Measurements from ENCODE around the gene BCAS3. TPM values are rescaled to one million over a fixed set of nuclear protein-coding genes. Genes with fewer than 3 reads are reported as not detected.

Gene BCAS3
- total and polyA plus RNA-seq, 4 donors, result 5.8 to 24.6 (median 10.1) TPM

DNA sequence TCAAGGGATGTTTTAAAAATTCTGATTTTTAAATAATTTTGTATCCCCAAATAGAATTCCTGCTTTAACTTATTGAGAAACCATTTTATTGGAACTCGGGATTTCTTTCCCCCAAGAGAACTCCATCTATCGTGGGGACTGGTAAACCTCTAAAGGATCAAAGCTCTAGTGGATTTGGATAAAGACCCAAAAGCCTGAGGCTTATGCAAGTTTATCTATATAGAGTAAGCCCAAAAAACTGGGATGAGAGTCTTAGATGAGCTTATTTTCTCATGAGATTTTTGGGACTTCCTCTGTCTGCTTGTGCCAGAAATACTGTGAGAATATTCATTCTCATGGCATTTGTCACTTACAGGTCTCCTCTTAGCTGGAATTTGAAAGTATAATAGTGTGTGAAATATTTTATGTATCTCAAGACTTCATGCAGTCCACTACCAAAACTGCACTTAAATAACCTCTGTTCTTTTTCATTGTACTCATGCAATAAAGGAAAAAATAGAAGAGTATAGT, 333.1 kb downstream of the BCAS3 start:
- Histone ChIP-seq H3K27ac (ENCODE audit: low read depth in 1 of 2, low read length in 2 of 2) (no peak overlapping the region), H3K36me3 (ENCODE audit: control insufficient read depth in 4 of 4, insufficient read depth in 3 of 4, low read depth in 1 of 4, low read length in 3 of 4) (no peaks in the 10 kb centered on the region), H3K9ac (ENCODE audit: low read depth in 1 of 2, low read length in 2 of 2) (no peak overlapping the region), H3K4me1 (ENCODE audit: control insufficient read depth in 4 of 4, insufficient read depth in 4 of 4, low read length in 3 of 4) (no peaks in the 10 kb centered on the region), H3K9me3 (ENCODE audit: control insufficient read depth in 4 of 4, low read length in 3 of 4) (no peaks in the 10 kb centered on the region), H3K4me3 (ENCODE audit: low read depth in 1 of 3, low read length in 3 of 3) (no peak overlapping the region), H3K27me3 (ENCODE audit: control insufficient read depth in 4 of 4, insufficient read depth in 4 of 4, low read length in 3 of 4) (no peaks in the 10 kb centered on the region)
- no peak for DNase-seq (ENCODE audit: low spot score)
- WGBS, result 87% methylated on average over 2 of the region's 2 CpGs
- TF ChIP-seq HNF4A (conservative IDR thresholded peaks at IDR 0.05) (no peak), FOXA2 (IDR thresholded peaks at IDR 0.05) (no peak), SP1 (IDR thresholded peaks at IDR 0.05) (no peak), TAF1 (conservative IDR thresholded peaks at IDR 0.05) (no peak)

DNA sequence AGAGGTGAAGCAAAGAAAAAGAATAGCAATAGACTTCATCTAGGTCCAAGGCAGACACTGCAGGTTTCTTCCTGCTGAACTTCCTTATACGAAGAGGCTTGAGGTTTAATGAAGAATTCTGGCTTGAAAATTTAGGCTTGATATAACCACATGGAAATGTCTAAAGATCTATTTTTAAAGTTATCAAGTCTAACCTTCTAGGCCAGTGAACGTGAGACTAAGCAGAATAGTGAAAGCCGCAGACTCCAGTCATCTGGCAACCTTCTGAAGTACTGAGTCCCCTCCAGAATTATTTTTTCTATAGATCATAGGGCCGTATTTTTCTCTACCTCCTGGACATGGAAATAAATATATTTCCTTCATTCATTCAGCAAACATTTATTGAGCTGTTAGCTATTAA, 333.6 kb downstream of the BCAS3 start:
- DNase-seq (ENCODE audit: low spot score), result no peak
- Histone ChIP-seq H3K9me3 (ENCODE audit: control insufficient read depth in 4 of 4, low read length in 3 of 4) (no peaks in the 10 kb centered on the region), H3K27ac (ENCODE audit: low read depth in 1 of 2, low read length in 2 of 2) (no peak overlapping the region), H3K4me1 (ENCODE audit: control insufficient read depth in 4 of 4, insufficient read depth in 4 of 4, low read length in 3 of 4) (no peaks in the 10 kb centered on the region), H3K27me3 (ENCODE audit: control insufficient read depth in 4 of 4, insufficient read depth in 4 of 4, low read length in 3 of 4) (no peaks in the 10 kb centered on the region), H3K4me3 (ENCODE audit: low read depth in 1 of 3, low read length in 3 of 3) (no peak overlapping the region), H3K36me3 (ENCODE audit: control insufficient read depth in 4 of 4, insufficient read depth in 3 of 4, low read depth in 1 of 4, low read length in 3 of 4) (peaks cover 0 to 3% (median 0%) of the 10 kb centered on the region in 4 donors), H3K9ac (ENCODE audit: low read depth in 1 of 2, low read length in 2 of 2) (no peak overlapping the region)
- TF ChIP-seq YY1 (IDR thresholded peaks at IDR 0.05) (no peak), FOXA2 (IDR thresholded peaks at IDR 0.05) (no peak), GABPA (IDR thresholded peaks at IDR 0.05 in 1 of 2, conservative IDR thresholded peaks at IDR 0.05 in 1 of 2) (no peak), FOXA1 (IDR thresholded peaks at IDR 0.05) (no peak), RAD21 (IDR thresholded peaks at IDR 0.05) (no peak)
- WGBS, result 89% methylated on average over 4 of the region's 4 CpGs

- Histone ChIP-seq H3K27ac (ENCODE audit: low read depth in 1 of 2, low read length in 2 of 2) (no peak overlapping the region), H3K27me3 (ENCODE audit: control insufficient read depth in 4 of 4, insufficient read depth in 4 of 4, low read length in 3 of 4) (no peaks in the 10 kb centered on the region), H3K9ac (ENCODE audit: low read depth in 1 of 2, low read length in 2 of 2) (no peak overlapping the region), H3K36me3 (ENCODE audit: control insufficient read depth in 4 of 4, insufficient read depth in 3 of 4, low read depth in 1 of 4, low read length in 3 of 4) (peaks cover 0 to 4% (median 0%) of the 10 kb centered on the region in 4 donors), H3K4me1 (ENCODE audit: control insufficient read depth in 4 of 4, insufficient read depth in 4 of 4, low read length in 3 of 4) (no peaks in the 10 kb centered on the region), H3K9me3 (ENCODE audit: control insufficient read depth in 4 of 4, low read length in 3 of 4) (no peaks in the 10 kb centered on the region), H3K4me3 (ENCODE audit: low read depth in 1 of 3, low read length in 3 of 3) (no peak overlapping the region)
- DNase-seq (ENCODE audit: low spot score), result no peak
- 87% methylated on average over 3 of the region's 3 CpGs for WGBS
- TF ChIP-seq NR2F2 (IDR thresholded peaks at IDR 0.05) (no peak), FOXA1 (IDR thresholded peaks at IDR 0.05) (no peak), SP1 (IDR thresholded peaks at IDR 0.05) (no peak), JUND (IDR thresholded peaks at IDR 0.05) (no peak), YY1 (IDR thresholded peaks at IDR 0.05) (no peak), RAD21 (IDR thresholded peaks at IDR 0.05) (no peak), TAF1 (conservative IDR thresholded peaks at IDR 0.05) (no peak), HNF4A (conservative IDR thresholded peaks at IDR 0.05) (no peak)
- TF ChIP-seq, protein P1, sequence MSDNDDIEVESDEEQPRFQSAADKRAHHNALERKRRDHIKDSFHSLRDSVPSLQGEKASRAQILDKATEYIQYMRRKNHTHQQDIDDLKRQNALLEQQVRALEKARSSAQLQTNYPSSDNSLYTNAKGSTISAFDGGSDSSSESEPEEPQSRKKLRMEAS (IDR thresholded peaks at IDR 0.05), result no peak
Measured at GRCh38 chr17:61015966-61016365, 338.3 kb downstream of the BCAS3 start.

DNA sequence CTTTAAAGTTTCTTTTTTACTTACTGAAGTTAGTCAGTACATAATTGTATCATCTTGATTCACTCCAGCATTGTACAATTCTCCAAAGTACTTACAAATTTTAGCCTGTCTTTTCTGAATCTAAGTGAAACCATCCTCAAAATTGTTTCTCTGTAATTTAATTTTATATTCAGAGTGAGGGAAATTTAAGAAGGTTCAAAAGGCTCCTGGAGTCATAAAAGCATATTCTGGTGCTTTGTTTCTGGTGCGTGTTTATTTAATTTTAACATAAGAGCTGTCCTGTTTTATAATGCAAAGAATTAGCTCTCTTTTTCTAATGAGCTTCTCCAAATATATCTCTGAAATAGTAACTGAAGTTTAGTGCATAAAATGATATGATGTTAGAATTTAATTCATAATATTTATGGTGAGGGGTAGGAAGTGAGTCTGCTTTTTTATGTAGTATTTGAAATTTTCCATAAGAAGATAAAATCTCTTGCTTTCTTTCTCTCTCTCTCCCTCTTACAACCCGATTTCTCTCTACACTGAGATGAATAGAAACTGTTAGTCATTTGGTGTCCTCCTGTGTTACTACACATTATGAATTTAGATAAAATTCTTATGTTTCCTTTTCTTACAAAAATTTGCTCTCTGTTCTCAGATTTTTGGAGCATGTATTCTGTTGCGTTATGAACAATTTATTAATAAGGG, 339.8 kb downstream of the BCAS3 start:
- no peak overlapping the region for H3K9ac ChIP-seq (ENCODE audit: low read depth in 1 of 2, low read length in 2 of 2)
- DNase-seq (ENCODE audit: low spot score), result no peak
- no peaks in the 10 kb centered on the region for H3K4me1 ChIP-seq (ENCODE audit: control insufficient read depth in 4 of 4, insufficient read depth in 4 of 4, low read length in 3 of 4)
- WGBS, result 93% methylated on average over 3 of the region's 3 CpGs
- no peak overlapping the region for H3K4me3 ChIP-seq (ENCODE audit: low read depth in 1 of 3, low read length in 3 of 3)
- H3K27me3 ChIP-seq (ENCODE audit: control insufficient read depth in 4 of 4, insufficient read depth in 4 of 4, low read length in 3 of 4), result no peaks in the 10 kb centered on the region
- no peak for TF ChIP-seq FOXA2 (IDR thresholded peaks at IDR 0.05)
- TF ChIP-seq RAD21 (IDR thresholded peaks at IDR 0.05), result no peak
- no peak for TF ChIP-seq FOXA1 (IDR thresholded peaks at IDR 0.05)
- TF ChIP-seq HNF4G (IDR thresholded peaks at IDR 0.05), result no peak
- no peak for TF ChIP-seq SP1 (IDR thresholded peaks at IDR 0.05)
- TF ChIP-seq NR2F2 (IDR thresholded peaks at IDR 0.05), result no peak
- TF ChIP-seq YY1 (IDR thresholded peaks at IDR 0.05), result no peak
- TF ChIP-seq EGR1 (IDR thresholded peaks at IDR 0.05; ENCODE audit: low read depth in 2 of 2), result no peak
- no peak for TF ChIP-seq JUND (IDR thresholded peaks at IDR 0.05)
- no peak for TF ChIP-seq TAF1 (conservative IDR thresholded peaks at IDR 0.05)
- TF ChIP-seq, protein P1 (IDR thresholded peaks at IDR 0.05), result no peak
- no peak for TF ChIP-seq HNF4A (conservative IDR thresholded peaks at IDR 0.05)
- no peak for TF ChIP-seq ATF3 (IDR thresholded peaks at IDR 0.05)
- no peak for TF ChIP-seq RXRA (IDR thresholded peaks at IDR 0.05)
- no peak for TF ChIP-seq ZBTB33 (IDR thresholded peaks at IDR 0.05)
- TF ChIP-seq GABPA (IDR thresholded peaks at IDR 0.05 in 1 of 2, conservative IDR thresholded peaks at IDR 0.05 in 1 of 2), result no peak
- TF ChIP-seq, protein P2, sequence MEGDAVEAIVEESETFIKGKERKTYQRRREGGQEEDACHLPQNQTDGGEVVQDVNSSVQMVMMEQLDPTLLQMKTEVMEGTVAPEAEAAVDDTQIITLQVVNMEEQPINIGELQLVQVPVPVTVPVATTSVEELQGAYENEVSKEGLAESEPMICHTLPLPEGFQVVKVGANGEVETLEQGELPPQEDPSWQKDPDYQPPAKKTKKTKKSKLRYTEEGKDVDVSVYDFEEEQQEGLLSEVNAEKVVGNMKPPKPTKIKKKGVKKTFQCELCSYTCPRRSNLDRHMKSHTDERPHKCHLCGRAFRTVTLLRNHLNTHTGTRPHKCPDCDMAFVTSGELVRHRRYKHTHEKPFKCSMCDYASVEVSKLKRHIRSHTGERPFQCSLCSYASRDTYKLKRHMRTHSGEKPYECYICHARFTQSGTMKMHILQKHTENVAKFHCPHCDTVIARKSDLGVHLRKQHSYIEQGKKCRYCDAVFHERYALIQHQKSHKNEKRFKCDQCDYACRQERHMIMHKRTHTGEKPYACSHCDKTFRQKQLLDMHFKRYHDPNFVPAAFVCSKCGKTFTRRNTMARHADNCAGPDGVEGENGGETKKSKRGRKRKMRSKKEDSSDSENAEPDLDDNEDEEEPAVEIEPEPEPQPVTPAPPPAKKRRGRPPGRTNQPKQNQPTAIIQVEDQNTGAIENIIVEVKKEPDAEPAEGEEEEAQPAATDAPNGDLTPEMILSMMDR (IDR thresholded peaks at IDR 0.05; ENCODE audit: low read depth, low read length, missing input control), result no peak
- peaks cover 0 to 4% (median 0%) of the 10 kb centered on the region in 4 donors for H3K36me3 ChIP-seq (ENCODE audit: control insufficient read depth in 4 of 4, insufficient read depth in 3 of 4, low read depth in 1 of 4, low read length in 3 of 4)
- H3K27ac ChIP-seq (ENCODE audit: low read depth in 1 of 2, low read length in 2 of 2), result no peak overlapping the region
- H3K9me3 ChIP-seq (ENCODE audit: control insufficient read depth in 4 of 4, low read length in 3 of 4), result no peaks in the 10 kb centered on the region
